ENCODE data around the gene ACOXL.

ACOXL gene

GRCh38 chr2:111116011-111116746 lies 383.8 kb downstream of the ACOXL start:
- no peak for DNase-seq (ENCODE audit: low read depth, low spot score)

DNA sequence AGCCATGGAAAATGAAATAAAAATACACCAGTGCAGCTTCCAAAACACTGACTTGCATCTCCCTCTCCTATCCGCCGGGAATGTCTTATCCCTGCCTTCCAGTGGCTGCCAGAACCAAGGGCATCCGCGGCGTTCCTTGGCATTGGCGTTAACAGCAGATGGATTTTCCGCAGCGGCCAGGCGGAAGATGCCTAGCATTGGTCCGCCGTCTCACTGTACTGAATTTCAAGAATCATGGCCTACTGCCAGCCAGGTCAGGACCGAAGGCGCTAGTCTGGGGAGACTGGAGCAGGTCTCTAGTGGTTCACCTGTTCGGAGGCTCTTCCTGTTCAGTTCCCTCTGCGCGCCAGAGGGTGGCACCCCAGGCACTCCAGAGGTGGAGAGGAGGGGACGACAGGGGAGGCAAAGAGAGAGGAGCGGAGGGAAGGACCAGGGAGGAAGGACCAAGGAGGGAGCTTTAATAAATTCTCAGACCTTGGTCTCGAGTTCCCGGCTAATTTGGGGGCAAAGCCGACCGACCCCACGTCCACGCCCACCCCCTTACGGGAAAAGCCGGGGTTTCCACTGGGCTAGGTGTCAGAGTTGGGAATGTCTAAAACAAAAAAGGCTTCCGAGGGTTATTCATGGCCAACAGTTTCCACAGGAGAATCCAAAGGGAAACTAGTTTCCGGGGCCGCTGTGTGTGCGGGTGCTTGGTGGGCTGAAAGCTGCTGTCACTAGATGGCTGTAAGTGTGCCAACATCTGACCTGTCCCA lies 384.6 kb downstream of the ACOXL start:
- DNase-seq (ENCODE audit: low read depth, low spot score): no peak

GRCh38 chr2:111117598-111118480 lies 385.5 kb downstream of the ACOXL start:
- DNase-seq (ENCODE audit: low read depth, low spot score): no peak

DNA sequence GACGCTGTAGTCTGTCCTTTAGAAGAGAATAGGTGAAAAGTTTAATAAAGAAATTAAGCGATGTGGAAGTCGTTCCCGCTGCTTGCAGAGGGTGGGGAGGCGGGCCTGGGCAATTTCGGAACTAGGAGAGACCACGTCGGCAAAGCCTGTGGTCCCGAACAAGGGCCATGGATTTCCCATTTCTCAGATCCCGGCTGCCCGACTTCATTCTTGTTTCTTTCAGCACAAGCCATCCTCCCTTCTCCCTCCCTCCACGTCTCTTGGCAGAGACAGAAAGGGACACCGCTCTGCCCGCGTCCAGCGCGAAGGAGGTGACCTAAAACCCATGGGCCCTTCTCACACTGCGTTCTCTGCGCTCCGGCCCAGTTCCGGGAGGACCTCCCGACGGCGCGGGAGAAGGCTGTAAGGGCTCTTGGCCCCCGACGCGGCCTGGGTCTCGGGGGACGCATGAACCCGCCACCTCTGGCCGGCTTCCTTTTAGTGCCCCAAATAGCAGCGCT lies 386.2 kb downstream of the ACOXL start:
- no peak for DNase-seq (ENCODE audit: low read depth, low spot score)

GRCh38 chr2:111118981-111119821 lies 386.8 kb downstream of the ACOXL start:
- DNase-seq (ENCODE audit: low read depth, low spot score): no peak

- no peak for DNase-seq (ENCODE audit: low read depth, low spot score)
These were observed 387.5 kb downstream of the ACOXL start for GRCh38 chr2:111119822-111120252.

DNA sequence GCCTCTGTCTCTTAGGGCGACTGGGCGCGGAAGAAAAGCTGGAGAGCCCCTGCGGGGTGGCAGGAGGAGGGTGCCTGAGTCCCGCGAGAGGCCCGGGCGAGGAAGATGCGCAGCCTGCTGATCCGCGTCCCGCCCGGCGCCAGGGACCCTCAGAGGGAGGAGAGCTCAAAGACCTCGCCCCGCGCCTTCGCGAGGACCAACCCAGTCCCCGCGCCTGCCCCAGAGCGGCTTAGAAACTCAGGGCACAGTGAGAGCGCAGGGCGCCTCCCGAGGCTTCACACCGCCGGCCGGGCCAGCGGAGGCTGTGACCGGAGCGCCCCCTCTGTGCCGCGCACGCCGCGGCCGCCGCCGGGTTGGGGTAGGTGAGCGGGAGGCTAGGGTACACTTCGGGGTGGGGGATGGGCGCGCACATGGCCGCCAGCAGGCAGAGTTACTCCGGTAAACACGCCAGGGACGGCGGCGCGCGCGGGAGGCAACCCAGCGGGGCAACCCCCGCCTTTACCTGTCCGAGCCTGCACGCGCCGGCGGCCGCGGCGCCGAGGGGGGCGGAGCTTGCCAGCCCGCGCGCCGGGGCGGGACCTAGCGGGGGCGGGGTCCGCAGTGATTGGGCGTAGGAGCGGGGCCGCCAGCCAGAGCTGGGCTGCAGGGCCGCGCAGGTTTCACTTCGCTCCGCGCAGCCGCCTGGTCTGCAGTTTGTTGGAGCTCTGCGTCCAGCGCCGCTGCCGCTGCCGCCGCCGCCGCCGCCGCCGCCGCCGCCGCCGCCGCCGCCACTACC lies 388.1 kb downstream of the ACOXL start, which contains the start of gene BCL2L11:
Gene BCL2L11, plus strand, starts transcription at position 662 of the 775 bp plus-strand sequence. CDS start 2,832 bp downstream, outside the sequence.
- no peak for DNase-seq (ENCODE audit: low read depth, low spot score)

- no peak for DNase-seq (ENCODE audit: low read depth, low spot score)
These were observed 388.9 kb downstream of the ACOXL start for GRCh38 chr2:111121028-111121827.

- no peak for DNase-seq (ENCODE audit: low read depth, low spot score)
These were observed 389.7 kb downstream of the ACOXL start for GRCh38 chr2:111121828-111122630.

- DNase-seq (ENCODE audit: low read depth, low spot score): no peak
These were observed 390.5 kb downstream of the ACOXL start for GRCh38 chr2:111122631-111123421.

DNA sequence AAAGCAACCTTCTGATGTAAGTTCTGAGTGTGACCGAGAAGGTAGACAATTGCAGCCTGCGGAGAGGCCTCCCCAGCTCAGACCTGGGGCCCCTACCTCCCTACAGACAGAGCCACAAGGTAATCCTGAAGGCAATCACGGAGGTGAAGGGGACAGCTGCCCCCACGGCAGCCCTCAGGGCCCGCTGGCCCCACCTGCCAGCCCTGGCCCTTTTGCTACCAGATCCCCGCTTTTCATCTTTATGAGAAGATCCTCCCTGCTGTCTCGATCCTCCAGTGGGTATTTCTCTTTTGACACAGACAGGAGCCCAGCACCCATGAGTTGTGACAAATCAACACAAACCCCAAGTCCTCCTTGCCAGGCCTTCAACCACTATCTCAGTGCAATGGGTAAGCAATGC lies 391.4 kb downstream of the ACOXL start:
- DNase-seq (ENCODE audit: low read depth, low spot score): no peak

GRCh38 chr2:111126581-111126980 lies 394.2 kb downstream of the ACOXL start:
- no peak for DNase-seq (ENCODE audit: low read depth, low spot score)

GRCh38 chr2:111127351-111127750 lies 395.0 kb downstream of the ACOXL start:
- DNase-seq (ENCODE audit: low read depth, low spot score): no peak

GRCh38 chr2:111128096-111128495 lies 395.7 kb downstream of the ACOXL start:
- DNase-seq (ENCODE audit: low read depth, low spot score): no peak

DNA sequence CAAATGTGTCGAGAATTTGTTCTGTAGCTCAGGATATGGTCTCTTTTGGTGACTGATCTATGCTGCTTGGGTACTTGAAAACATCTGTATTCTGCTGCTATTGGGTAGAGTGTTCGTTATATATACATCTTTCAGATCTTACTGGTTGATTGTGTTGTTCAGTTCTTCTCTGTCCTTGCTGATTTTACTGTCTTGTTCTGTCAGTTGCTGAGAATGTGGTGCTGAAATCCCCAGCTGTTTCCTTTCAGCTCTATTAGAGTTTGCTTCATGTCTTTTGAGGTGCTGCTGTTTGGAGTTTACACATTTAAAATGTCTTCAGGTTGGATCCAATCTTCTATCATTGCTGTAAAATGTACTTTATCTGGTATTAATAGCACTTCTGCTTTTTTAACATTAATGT lies 401.2 kb downstream of the ACOXL start:
- no peak for DNase-seq (ENCODE audit: low read depth, low spot score)

GRCh38 chr2:111134055-111134454 lies 401.7 kb downstream of the ACOXL start:
- DNase-seq (ENCODE audit: low read depth, low spot score): no peak

GRCh38 chr2:111135237-111135909 lies 403.0 kb downstream of the ACOXL start:
- no peak for DNase-seq (ENCODE audit: low read depth, low spot score)

All from brain pericyte (primary cell).